ENCODE data around the gene MAGI2.

Gene MAGI2

GRCh38 chr7:78118470-78118869, 1335.0 kb downstream of the MAGI2 start:
- no peaks in the 10 kb centered on the region for H3F3A ChIP-seq (ENCODE audit: insufficient read depth)
- no peak overlapping the region for H3K4me3 ChIP-seq (ENCODE audit: insufficient read depth, low read length, poor library complexity, severe bottlenecking)
- H3K79me2 ChIP-seq (ENCODE audit: insufficient read depth, low read length) = no peaks in the 10 kb centered on the region
- no peaks in the 10 kb centered on the region for H3K36me3 ChIP-seq (ENCODE audit: low read length)
- no peaks in the 10 kb centered on the region for H4K20me1 ChIP-seq (ENCODE audit: low read depth, low read length)
- no peak overlapping the region for H3K9ac ChIP-seq (ENCODE audit: low read length)
- no peak overlapping the region for H3K4me2 ChIP-seq (ENCODE audit: low read depth, low read length, poor library complexity, severe bottlenecking)
- H3K9me3 ChIP-seq (ENCODE audit: insufficient read depth, low read length) = no peaks in the 10 kb centered on the region
- H3K9me2 ChIP-seq (replicated peaks; ENCODE audit: insufficient read depth, low read length) = no peaks in the 10 kb centered on the region
- no peaks in the 10 kb centered on the region for H3K27me3 ChIP-seq (ENCODE audit: low read length)
- no peak overlapping the region for H2AFZ ChIP-seq (ENCODE audit: low read depth, low read length, severe bottlenecking)
- H3K27ac ChIP-seq (ENCODE audit: low read depth, low read length) = no peak overlapping the region
- TF ChIP-seq CTCF (IDR thresholded peaks at IDR 0.05; ENCODE audit: insufficient read depth, low read length, poor library complexity, severe bottlenecking) (no peak), EZH2phosphoT487 (conservative IDR thresholded peaks at IDR 0.05; ENCODE audit: low read length) (no peak)

GRCh38 chr7:78115876-78116275, 1337.6 kb downstream of the MAGI2 start:
- no peaks in the 10 kb centered on the region for H3F3A ChIP-seq (ENCODE audit: insufficient read depth)
- H3K4me3 ChIP-seq (ENCODE audit: insufficient read depth, low read length, poor library complexity, severe bottlenecking) = no peak overlapping the region
- no peaks in the 10 kb centered on the region for H3K36me3 ChIP-seq (ENCODE audit: low read length)
- H4K20me1 ChIP-seq (ENCODE audit: low read depth, low read length) = no peaks in the 10 kb centered on the region
- H3K79me2 ChIP-seq (ENCODE audit: insufficient read depth, low read length) = no peaks in the 10 kb centered on the region
- no peak overlapping the region for H3K27ac ChIP-seq (ENCODE audit: low read depth, low read length)
- no peak for TF ChIP-seq EZH2phosphoT487 (conservative IDR thresholded peaks at IDR 0.05; ENCODE audit: low read length)
- no peak for TF ChIP-seq CTCF (IDR thresholded peaks at IDR 0.05; ENCODE audit: insufficient read depth, low read length, poor library complexity, severe bottlenecking)
- no peaks in the 10 kb centered on the region for H3K9me2 ChIP-seq (replicated peaks; ENCODE audit: insufficient read depth, low read length)
- no peak overlapping the region for H2AFZ ChIP-seq (ENCODE audit: low read depth, low read length, severe bottlenecking)
- H3K27me3 ChIP-seq (ENCODE audit: low read length) = no peaks in the 10 kb centered on the region
- H3K4me2 ChIP-seq (ENCODE audit: low read depth, low read length, poor library complexity, severe bottlenecking) = no peak overlapping the region
- no peak overlapping the region for H3K9ac ChIP-seq (ENCODE audit: low read length)
- H3K9me3 ChIP-seq (ENCODE audit: insufficient read depth, low read length) = no peaks in the 10 kb centered on the region

- H3K27me3 ChIP-seq (ENCODE audit: low read length) = no peaks in the 10 kb centered on the region
- H2AFZ ChIP-seq (ENCODE audit: low read depth, low read length, severe bottlenecking) = no peak overlapping the region
- no peak for TF ChIP-seq CTCF (IDR thresholded peaks at IDR 0.05; ENCODE audit: insufficient read depth, low read length, poor library complexity, severe bottlenecking)
- no peak for TF ChIP-seq EZH2phosphoT487 (conservative IDR thresholded peaks at IDR 0.05; ENCODE audit: low read length)
- H3F3A ChIP-seq (ENCODE audit: insufficient read depth) = no peaks in the 10 kb centered on the region
- no peaks in the 10 kb centered on the region for H3K79me2 ChIP-seq (ENCODE audit: insufficient read depth, low read length)
- H4K20me1 ChIP-seq (ENCODE audit: low read depth, low read length) = no peaks in the 10 kb centered on the region
- H3K9me3 ChIP-seq (ENCODE audit: insufficient read depth, low read length) = no peaks in the 10 kb centered on the region
- no peaks in the 10 kb centered on the region for H3K36me3 ChIP-seq (ENCODE audit: low read length)
- H3K4me2 ChIP-seq (ENCODE audit: low read depth, low read length, poor library complexity, severe bottlenecking) = no peak overlapping the region
- H3K9me2 ChIP-seq (replicated peaks; ENCODE audit: insufficient read depth, low read length) = no peaks in the 10 kb centered on the region
- H3K4me3 ChIP-seq (ENCODE audit: insufficient read depth, low read length, poor library complexity, severe bottlenecking) = no peak overlapping the region
- H3K27ac ChIP-seq (ENCODE audit: low read depth, low read length) = no peak overlapping the region
- no peak overlapping the region for H3K9ac ChIP-seq (ENCODE audit: low read length)
Measured at GRCh38 chr7:78114993-78115392, 1338.5 kb downstream of the MAGI2 start.
